ENCODE data around the gene PHOSPHO2. TPM values are rescaled to one million over a fixed set of nuclear protein-coding genes. Genes with fewer than 3 reads are reported as not detected.

Gene PHOSPHO2
- total and polyA plus RNA-seq, 4 donors = 1.4 to 5.3 (median 3.6) TPM

DNA sequence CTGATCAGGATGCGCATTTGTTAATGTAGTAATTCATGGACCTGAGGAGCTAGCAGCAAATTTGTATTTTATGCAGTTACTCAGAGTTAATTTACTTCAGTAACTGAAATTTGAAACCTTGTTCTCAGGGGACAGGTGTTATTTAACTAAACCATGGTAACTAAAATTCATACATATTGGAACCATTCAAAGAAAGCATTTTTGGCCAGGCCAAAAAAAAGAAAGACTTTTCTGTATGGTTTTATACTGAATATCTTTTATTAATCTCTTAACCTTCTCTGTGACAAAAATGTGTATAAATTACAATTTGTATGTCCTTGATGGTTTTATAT lies 35.0 kb downstream of the PHOSPHO2 start:
- no peaks in the 10 kb centered on the region for H3K9me3 ChIP-seq (ENCODE audit: control insufficient read depth in 4 of 4, low read length in 3 of 4)
- no peaks in the 10 kb centered on the region for H3K36me3 ChIP-seq (ENCODE audit: control insufficient read depth in 4 of 4, insufficient read depth in 3 of 4, low read depth in 1 of 4, low read length in 3 of 4)
- no peak overlapping the region for H3K9ac ChIP-seq (ENCODE audit: low read depth in 1 of 2, low read length in 2 of 2)
- H3K27ac ChIP-seq (ENCODE audit: low read depth in 1 of 2, low read length in 2 of 2) = no peak overlapping the region
- peaks cover 0 to 8% (median 4%) of the 10 kb centered on the region in 4 donors for H3K4me1 ChIP-seq (ENCODE audit: control insufficient read depth in 4 of 4, insufficient read depth in 4 of 4, low read length in 3 of 4)
- H3K27me3 ChIP-seq (ENCODE audit: control insufficient read depth in 4 of 4, insufficient read depth in 4 of 4, low read length in 3 of 4) = no peaks in the 10 kb centered on the region
- TF ChIP-seq SP1 (IDR thresholded peaks at IDR 0.05) = no peak
- TF ChIP-seq HNF4G (IDR thresholded peaks at IDR 0.05) = no peak
- no peak for TF ChIP-seq GABPA (IDR thresholded peaks at IDR 0.05 in 1 of 2, conservative IDR thresholded peaks at IDR 0.05 in 1 of 2)
- TF ChIP-seq FOXA1 (IDR thresholded peaks at IDR 0.05) = no peak
- TF ChIP-seq RXRA (IDR thresholded peaks at IDR 0.05) = no peak
- TF ChIP-seq ZBTB33 (IDR thresholded peaks at IDR 0.05) = no peak
- TF ChIP-seq YY1 (IDR thresholded peaks at IDR 0.05) = no peak
- TF ChIP-seq TAF1 (conservative IDR thresholded peaks at IDR 0.05) = no peak
- no peak for TF ChIP-seq CTCF (IDR thresholded peaks at IDR 0.05; ENCODE audit: low read depth, low read length, missing input control)
- no peak for TF ChIP-seq HNF4A (conservative IDR thresholded peaks at IDR 0.05)
- TF ChIP-seq, protein P1, sequence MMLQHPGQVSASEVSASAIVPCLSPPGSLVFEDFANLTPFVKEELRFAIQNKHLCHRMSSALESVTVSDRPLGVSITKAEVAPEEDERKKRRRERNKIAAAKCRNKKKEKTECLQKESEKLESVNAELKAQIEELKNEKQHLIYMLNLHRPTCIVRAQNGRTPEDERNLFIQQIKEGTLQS (IDR thresholded peaks at IDR 0.05) = no peak
- no peak for TF ChIP-seq RAD21 (IDR thresholded peaks at IDR 0.05)
- no peak for TF ChIP-seq MAX (IDR thresholded peaks at IDR 0.05)
- no peak for TF ChIP-seq JUND (IDR thresholded peaks at IDR 0.05)
- no peak for DNase-seq (ENCODE audit: low spot score)
- no peak overlapping the region for H3K4me3 ChIP-seq (ENCODE audit: low read depth in 1 of 3, low read length in 3 of 3)
- 99% methylated on average over 1 of the region's 1 CpG for WGBS

DNA sequence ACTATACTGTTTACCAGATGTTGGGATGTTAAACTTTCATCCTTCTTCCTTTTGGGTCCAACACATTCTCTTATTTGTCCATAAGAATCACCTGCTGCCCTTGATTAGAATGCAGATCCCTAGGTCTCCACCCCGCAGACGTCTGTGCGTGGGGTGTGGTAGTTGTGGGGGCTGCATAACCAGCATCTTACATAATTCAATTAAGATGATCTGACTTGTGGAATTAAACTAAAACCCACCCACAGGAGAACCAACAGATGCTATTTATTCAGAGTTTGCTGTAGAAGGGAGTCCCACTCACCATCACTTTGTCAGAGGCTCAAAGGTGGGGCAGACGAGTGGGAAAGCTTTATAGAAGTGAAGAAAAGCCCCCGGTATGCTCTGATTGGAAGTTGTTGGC lies 37.8 kb downstream of the PHOSPHO2 start:
- 71% methylated on average over 5 of the region's 5 CpGs for WGBS
- TF ChIP-seq CTCF (IDR thresholded peaks at IDR 0.05; ENCODE audit: low read depth, low read length, missing input control) = no peak
- TF ChIP-seq FOXA2 (IDR thresholded peaks at IDR 0.05) = no peak
- TF ChIP-seq, protein P1 (IDR thresholded peaks at IDR 0.05) = no peak
- no peak for TF ChIP-seq RAD21 (IDR thresholded peaks at IDR 0.05)
- no peak for TF ChIP-seq FOXA1 (IDR thresholded peaks at IDR 0.05)
- TF ChIP-seq NR2F2 (IDR thresholded peaks at IDR 0.05) = no peak
- TF ChIP-seq ZBTB33 (IDR thresholded peaks at IDR 0.05) = no peak
- no peak for TF ChIP-seq EGR1 (IDR thresholded peaks at IDR 0.05; ENCODE audit: low read depth in 2 of 2)
- no peak for TF ChIP-seq GABPA (IDR thresholded peaks at IDR 0.05 in 1 of 2, conservative IDR thresholded peaks at IDR 0.05 in 1 of 2)
- TF ChIP-seq, protein P2, sequence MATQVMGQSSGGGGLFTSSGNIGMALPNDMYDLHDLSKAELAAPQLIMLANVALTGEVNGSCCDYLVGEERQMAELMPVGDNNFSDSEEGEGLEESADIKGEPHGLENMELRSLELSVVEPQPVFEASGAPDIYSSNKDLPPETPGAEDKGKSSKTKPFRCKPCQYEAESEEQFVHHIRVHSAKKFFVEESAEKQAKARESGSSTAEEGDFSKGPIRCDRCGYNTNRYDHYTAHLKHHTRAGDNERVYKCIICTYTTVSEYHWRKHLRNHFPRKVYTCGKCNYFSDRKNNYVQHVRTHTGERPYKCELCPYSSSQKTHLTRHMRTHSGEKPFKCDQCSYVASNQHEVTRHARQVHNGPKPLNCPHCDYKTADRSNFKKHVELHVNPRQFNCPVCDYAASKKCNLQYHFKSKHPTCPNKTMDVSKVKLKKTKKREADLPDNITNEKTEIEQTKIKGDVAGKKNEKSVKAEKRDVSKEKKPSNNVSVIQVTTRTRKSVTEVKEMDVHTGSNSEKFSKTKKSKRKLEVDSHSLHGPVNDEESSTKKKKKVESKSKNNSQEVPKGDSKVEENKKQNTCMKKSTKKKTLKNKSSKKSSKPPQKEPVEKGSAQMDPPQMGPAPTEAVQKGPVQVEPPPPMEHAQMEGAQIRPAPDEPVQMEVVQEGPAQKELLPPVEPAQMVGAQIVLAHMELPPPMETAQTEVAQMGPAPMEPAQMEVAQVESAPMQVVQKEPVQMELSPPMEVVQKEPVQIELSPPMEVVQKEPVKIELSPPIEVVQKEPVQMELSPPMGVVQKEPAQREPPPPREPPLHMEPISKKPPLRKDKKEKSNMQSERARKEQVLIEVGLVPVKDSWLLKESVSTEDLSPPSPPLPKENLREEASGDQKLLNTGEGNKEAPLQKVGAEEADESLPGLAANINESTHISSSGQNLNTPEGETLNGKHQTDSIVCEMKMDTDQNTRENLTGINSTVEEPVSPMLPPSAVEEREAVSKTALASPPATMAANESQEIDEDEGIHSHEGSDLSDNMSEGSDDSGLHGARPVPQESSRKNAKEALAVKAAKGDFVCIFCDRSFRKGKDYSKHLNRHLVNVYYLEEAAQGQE (IDR thresholded peaks at IDR 0.05) = no peak
- no peak for TF ChIP-seq SP1 (IDR thresholded peaks at IDR 0.05)
- no peak for TF ChIP-seq HNF4A (conservative IDR thresholded peaks at IDR 0.05)
- no peak for TF ChIP-seq RXRA (IDR thresholded peaks at IDR 0.05)
- TF ChIP-seq HNF4G (IDR thresholded peaks at IDR 0.05) = no peak
- no peak for TF ChIP-seq MAX (IDR thresholded peaks at IDR 0.05)
- no peak for TF ChIP-seq TAF1 (conservative IDR thresholded peaks at IDR 0.05)
- no peak for TF ChIP-seq YY1 (IDR thresholded peaks at IDR 0.05)
- no peak for TF ChIP-seq JUND (IDR thresholded peaks at IDR 0.05)
- Histone ChIP-seq H3K4me1 (ENCODE audit: control insufficient read depth in 4 of 4, insufficient read depth in 4 of 4, low read length in 3 of 4) (peaks cover 0 to 18% (median 6%) of the 10 kb centered on the region in 4 donors), H3K27ac (ENCODE audit: low read depth in 1 of 2, low read length in 2 of 2) (no peak overlapping the region), H3K9me3 (ENCODE audit: control insufficient read depth in 4 of 4, low read length in 3 of 4) (no peaks in the 10 kb centered on the region), H3K4me3 (ENCODE audit: low read depth in 1 of 3, low read length in 3 of 3) (no peak overlapping the region), H3K9ac (ENCODE audit: low read depth in 1 of 2, low read length in 2 of 2) (no peak overlapping the region), H3K27me3 (ENCODE audit: control insufficient read depth in 4 of 4, insufficient read depth in 4 of 4, low read length in 3 of 4) (no peaks in the 10 kb centered on the region), H3K36me3 (ENCODE audit: control insufficient read depth in 4 of 4, insufficient read depth in 3 of 4, low read depth in 1 of 4, low read length in 3 of 4) (no peaks in the 10 kb centered on the region)
- no peak for DNase-seq (ENCODE audit: low spot score)
